ENCODE data around the gene KRT76. TPM values are rescaled to one million over a fixed set of nuclear protein-coding genes. Genes with fewer than 3 reads are reported as not detected.

KRT76 gene
- total and polyA plus RNA-seq, 2 experiments from 2014 or later: not detected

DNA sequence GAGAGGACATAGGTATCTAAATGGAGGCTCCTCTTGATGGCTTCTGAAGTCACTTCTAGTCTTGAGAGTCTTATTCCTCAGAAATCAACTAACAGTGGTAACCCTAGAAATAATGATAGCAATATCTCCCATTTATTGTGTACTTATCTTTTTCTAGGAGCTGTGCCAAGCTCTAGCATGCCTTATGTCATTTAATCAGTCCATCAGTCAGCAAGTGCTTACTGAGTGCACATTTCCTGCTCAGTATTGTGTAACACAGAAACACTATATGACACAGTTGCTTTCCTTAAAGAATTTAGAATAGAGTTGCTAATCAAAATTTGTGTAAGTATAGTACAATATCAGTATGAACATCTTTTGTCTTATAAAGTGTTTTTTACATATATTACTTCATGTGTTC lies 36.6 kb downstream of the KRT76 start:
- TF ChIP-seq, protein P1, sequence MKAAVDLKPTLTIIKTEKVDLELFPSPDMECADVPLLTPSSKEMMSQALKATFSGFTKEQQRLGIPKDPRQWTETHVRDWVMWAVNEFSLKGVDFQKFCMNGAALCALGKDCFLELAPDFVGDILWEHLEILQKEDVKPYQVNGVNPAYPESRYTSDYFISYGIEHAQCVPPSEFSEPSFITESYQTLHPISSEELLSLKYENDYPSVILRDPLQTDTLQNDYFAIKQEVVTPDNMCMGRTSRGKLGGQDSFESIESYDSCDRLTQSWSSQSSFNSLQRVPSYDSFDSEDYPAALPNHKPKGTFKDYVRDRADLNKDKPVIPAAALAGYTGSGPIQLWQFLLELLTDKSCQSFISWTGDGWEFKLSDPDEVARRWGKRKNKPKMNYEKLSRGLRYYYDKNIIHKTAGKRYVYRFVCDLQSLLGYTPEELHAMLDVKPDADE (IDR thresholded peaks at IDR 0.05): no peak
- TF ChIP-seq ZNF114 (CRISPR knock-in tag; IDR thresholded peaks at IDR 0.05) (no peak), POLR2AphosphoS5 (IDR thresholded peaks at IDR 0.05; ENCODE audit: low read depth) (no peak), CREB1 (CRISPR knock-in tag; IDR thresholded peaks at IDR 0.05; ENCODE audit: low read depth) (no peak), JUNB (IDR thresholded peaks at IDR 0.05; ENCODE audit: unreplicated experiment) (no peak)
- TF ChIP-seq, protein P2, sequence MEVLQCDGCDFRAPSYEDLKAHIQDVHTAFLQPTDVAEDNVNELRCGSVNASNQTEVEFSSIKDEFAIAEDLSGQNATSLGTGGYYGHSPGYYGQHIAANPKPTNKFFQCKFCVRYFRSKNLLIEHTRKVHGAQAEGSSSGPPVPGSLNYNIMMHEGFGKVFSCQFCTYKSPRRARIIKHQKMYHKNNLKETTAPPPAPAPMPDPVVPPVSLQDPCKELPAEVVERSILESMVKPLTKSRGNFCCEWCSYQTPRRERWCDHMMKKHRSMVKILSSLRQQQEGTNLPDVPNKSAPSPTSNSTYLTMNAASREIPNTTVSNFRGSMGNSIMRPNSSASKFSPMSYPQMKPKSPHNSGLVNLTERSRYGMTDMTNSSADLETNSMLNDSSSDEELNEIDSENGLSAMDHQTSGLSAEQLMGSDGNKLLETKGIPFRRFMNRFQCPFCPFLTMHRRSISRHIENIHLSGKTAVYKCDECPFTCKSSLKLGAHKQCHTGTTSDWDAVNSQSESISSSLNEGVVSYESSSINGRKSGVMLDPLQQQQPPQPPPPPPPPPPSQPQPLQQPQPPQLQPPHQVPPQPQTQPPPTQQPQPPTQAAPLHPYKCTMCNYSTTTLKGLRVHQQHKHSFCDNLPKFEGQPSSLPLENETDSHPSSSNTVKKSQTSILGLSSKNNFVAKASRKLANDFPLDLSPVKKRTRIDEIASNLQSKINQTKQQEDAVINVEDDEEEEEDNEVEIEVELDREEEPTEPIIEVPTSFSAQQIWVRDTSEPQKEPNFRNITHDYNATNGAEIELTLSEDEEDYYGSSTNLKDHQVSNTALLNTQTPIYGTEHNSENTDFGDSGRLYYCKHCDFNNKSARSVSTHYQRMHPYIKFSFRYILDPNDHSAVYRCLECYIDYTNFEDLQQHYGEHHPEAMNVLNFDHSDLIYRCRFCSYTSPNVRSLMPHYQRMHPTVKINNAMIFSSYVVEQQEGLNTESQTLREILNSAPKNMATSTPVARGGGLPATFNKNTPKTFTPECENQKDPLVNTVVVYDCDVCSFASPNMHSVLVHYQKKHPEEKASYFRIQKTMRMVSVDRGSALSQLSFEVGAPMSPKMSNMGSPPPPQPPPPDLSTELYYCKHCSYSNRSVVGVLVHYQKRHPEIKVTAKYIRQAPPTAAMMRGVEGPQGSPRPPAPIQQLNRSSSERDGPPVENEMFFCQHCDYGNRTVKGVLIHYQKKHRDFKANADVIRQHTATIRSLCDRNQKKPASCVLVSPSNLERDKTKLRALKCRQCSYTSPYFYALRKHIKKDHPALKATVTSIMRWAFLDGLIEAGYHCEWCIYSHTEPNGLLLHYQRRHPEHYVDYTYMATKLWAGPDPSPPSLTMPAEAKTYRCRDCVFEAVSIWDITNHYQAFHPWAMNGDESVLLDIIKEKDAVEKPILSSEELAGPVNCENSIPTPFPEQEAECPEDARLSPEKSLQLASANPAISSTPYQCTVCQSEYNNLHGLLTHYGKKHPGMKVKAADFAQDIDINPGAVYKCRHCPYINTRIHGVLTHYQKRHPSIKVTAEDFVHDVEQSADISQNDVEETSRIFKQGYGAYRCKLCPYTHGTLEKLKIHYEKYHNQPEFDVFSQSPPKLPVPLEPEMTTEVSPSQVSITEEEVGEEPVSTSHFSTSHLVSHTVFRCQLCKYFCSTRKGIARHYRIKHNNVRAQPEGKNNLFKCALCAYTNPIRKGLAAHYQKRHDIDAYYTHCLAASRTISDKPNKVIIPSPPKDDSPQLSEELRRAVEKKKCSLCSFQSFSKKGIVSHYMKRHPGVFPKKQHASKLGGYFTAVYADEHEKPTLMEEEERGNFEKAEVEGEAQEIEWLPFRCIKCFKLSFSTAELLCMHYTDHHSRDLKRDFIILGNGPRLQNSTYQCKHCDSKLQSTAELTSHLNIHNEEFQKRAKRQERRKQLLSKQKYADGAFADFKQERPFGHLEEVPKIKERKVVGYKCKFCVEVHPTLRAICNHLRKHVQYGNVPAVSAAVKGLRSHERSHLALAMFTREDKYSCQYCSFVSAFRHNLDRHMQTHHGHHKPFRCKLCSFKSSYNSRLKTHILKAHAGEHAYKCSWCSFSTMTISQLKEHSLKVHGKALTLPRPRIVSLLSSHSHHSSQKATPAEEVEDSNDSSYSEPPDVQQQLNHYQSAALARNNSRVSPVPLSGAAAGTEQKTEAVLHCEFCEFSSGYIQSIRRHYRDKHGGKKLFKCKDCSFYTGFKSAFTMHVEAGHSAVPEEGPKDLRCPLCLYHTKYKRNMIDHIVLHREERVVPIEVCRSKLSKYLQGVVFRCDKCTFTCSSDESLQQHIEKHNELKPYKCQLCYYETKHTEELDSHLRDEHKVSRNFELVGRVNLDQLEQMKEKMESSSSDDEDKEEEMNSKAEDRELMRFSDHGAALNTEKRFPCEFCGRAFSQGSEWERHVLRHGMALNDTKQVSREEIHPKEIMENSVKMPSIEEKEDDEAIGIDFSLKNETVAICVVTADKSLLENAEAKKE (CRISPR knock-in tag; IDR thresholded peaks at IDR 0.05): no peak
- TF ChIP-seq, protein P3, sequence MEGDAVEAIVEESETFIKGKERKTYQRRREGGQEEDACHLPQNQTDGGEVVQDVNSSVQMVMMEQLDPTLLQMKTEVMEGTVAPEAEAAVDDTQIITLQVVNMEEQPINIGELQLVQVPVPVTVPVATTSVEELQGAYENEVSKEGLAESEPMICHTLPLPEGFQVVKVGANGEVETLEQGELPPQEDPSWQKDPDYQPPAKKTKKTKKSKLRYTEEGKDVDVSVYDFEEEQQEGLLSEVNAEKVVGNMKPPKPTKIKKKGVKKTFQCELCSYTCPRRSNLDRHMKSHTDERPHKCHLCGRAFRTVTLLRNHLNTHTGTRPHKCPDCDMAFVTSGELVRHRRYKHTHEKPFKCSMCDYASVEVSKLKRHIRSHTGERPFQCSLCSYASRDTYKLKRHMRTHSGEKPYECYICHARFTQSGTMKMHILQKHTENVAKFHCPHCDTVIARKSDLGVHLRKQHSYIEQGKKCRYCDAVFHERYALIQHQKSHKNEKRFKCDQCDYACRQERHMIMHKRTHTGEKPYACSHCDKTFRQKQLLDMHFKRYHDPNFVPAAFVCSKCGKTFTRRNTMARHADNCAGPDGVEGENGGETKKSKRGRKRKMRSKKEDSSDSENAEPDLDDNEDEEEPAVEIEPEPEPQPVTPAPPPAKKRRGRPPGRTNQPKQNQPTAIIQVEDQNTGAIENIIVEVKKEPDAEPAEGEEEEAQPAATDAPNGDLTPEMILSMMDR (conservative IDR thresholded peaks at IDR 0.05; ENCODE audit: low read depth in 2 of 2): no peak
- H3K4me3 Mint-ChIP-seq: no peak overlapping the region
- Histone ChIP-seq H3K4me2 (no peak overlapping the region), H4K20me1 (replicated peaks; ENCODE audit: insufficient read depth) (0 out of 2 replicates have a peak, but pooled peaks cover 3% of the 10 kb centered on the region), H2AFZ (no peak overlapping the region), H3K79me2 (replicated peaks; ENCODE audit: insufficient read depth) (no peaks in the 10 kb centered on the region), H3K36me3 (ENCODE audit: insufficient read depth) (no peaks in the 10 kb centered on the region), H3K9me2 (ENCODE audit: insufficient read depth) (no peaks in the 10 kb centered on the region), H3F3A (replicated peaks; ENCODE audit: low read depth) (no peaks in the 10 kb centered on the region), H3K27ac (ENCODE audit: low read depth) (no peak overlapping the region), H3K4me3 (no peak overlapping the region), H3K27me3 (ENCODE audit: insufficient read depth) (no peaks in the 10 kb centered on the region), H3K4me1 (ENCODE audit: insufficient read depth) (no peaks in the 10 kb centered on the region)
- H3K4me1 Mint-ChIP-seq: peaks cover 6% of the 10 kb centered on the region; the same call in 1 of the 3 replicates
- H3K27ac Mint-ChIP-seq: no peak overlapping the region
- peaks cover 11% of the 10 kb centered on the region for H3K27me3 Mint-ChIP-seq (ENCODE audit: insufficient read depth, low read depth, poor library complexity)
- peaks cover 3% of the 10 kb centered on the region; the same call in 1 of the 3 replicates for H3K9me3 Mint-ChIP-seq
- DNase-seq (ENCODE audit: low spot score) (no peak), ATAC-seq (no peak)
- no peaks in the 10 kb centered on the region; the same call in 2 of the 3 replicates for H3K36me3 Mint-ChIP-seq (ENCODE audit: low read depth)

All from GM23338 (cell line).